SHP77 (cell line): ENCODE measurements around the gene LRMDA.
A peak's percentile ranks its signal among the peaks of the same experiment; 100 is the strongest.
"Not testable (repeated sequence)": the region's sequence is repeated elsewhere in the genome, so short reads cannot be mapped to it uniquely, and the experiment has no call there.

Experiments
- DNase-seq, 2 experiments: peaks; one replicate each; lab custom pipeline; 2025; lab: John Stamatoyannopoulos, UW

Gene LRMDA

GRCh38 chr10:75505840-75506506 lies 74.5 kb downstream of the LRMDA start:
- no peak for DNase-seq

- no peak for DNase-seq
These were observed 75.5 kb downstream of the LRMDA start for GRCh38 chr10:75506930-75507329.

GRCh38 chr10:75507469-75507868 lies 76.0 kb downstream of the LRMDA start:
- no peak for DNase-seq

- DNase-seq = no peak
These were observed 76.9 kb downstream of the LRMDA start for GRCh38 chr10:75508239-75508813.

GRCh38 chr10:75508814-75509306 lies 77.4 kb downstream of the LRMDA start:
- peak; percentile 49 to 58 for DNase-seq

GRCh38 chr10:75509706-75510105 lies 78.3 kb downstream of the LRMDA start:
- no peak for DNase-seq

- DNase-seq = no peak
These were observed 79.6 kb downstream of the LRMDA start for GRCh38 chr10:75511011-75511410.

GRCh38 chr10:75512203-75512933 lies 80.9 kb downstream of the LRMDA start:
- peak in 1 of 2 experiments; percentile 7 for DNase-seq

GRCh38 chr10:75513292-75513885 lies 82.0 kb downstream of the LRMDA start:
- no peak for DNase-seq

- no peak for DNase-seq
These were observed 83.4 kb downstream of the LRMDA start for GRCh38 chr10:75514830-75515229.

GRCh38 chr10:75516154-75516553 lies 84.7 kb downstream of the LRMDA start:
- not testable (repeated sequence) for DNase-seq

- DNase-seq = not testable (repeated sequence)
These were observed 87.8 kb downstream of the LRMDA start for GRCh38 chr10:75519213-75519612.

GRCh38 chr10:75521194-75521829 lies 89.9 kb downstream of the LRMDA start:
- DNase-seq = peak in 1 of 2 experiments; percentile 26

GRCh38 chr10:75525067-75525466 lies 93.6 kb downstream of the LRMDA start:
- peak in 1 of 2 experiments; percentile 18 for DNase-seq

- DNase-seq = no peak
These were observed 94.2 kb downstream of the LRMDA start for GRCh38 chr10:75525646-75526045.

GRCh38 chr10:75527542-75527941 lies 96.1 kb downstream of the LRMDA start:
- DNase-seq = no peak

GRCh38 chr10:75528392-75528791 lies 97.0 kb downstream of the LRMDA start:
- no peak for DNase-seq

GRCh38 chr10:75530299-75530698 lies 98.9 kb downstream of the LRMDA start:
- DNase-seq = no peak

- DNase-seq = no peak
These were observed 100.2 kb downstream of the LRMDA start for GRCh38 chr10:75531571-75532031.

- no peak for DNase-seq
These were observed 101.0 kb downstream of the LRMDA start for GRCh38 chr10:75532253-75532924.

- no peak for DNase-seq
These were observed 106.7 kb downstream of the LRMDA start for GRCh38 chr10:75538144-75538543.
